HepG2 (cell line): ENCODE results near the gene CAPN8. TPM values are rescaled to one million over a fixed set of nuclear protein-coding genes. Genes with fewer than 3 reads are reported as not detected.

Experiments used
- ATM ChIP-seq: fragments of 450-650 bp; IDR thresholded peaks from 2 replicates; pipeline ENCODE4 v1.7.1; 2017; ENCODE audit warnings: mild to moderate bottlenecking, borderline replicate concordance
- ERF ChIP-seq: IDR thresholded peaks from 2 replicates; pipeline ENCODE4 v1.6.1; 2018; ENCODE audit warnings: missing biosample characterization, missing genetic modification reagents
- FOXC1 ChIP-seq: sonication (generic); formaldehyde crosslinking; IDR thresholded peaks from 2 replicates; pipeline ENCODE4 v1.8.0; 2022; ENCODE audit warnings: mild to moderate bottlenecking, missing genetic modification reagents, borderline replicate concordance
- MXD3 ChIP-seq: IDR thresholded peaks from 2 replicates; pipeline ENCODE4 v1.6.1; 2016; ENCODE audit warnings: mild to moderate bottlenecking, missing biosample characterization, missing genetic modification reagents
- POGK ChIP-seq: sonication (generic); formaldehyde crosslinking; conservative IDR thresholded peaks from 2 replicates; pipeline ENCODE4 v1.8.0; 2022; ENCODE audit warnings: mild to moderate bottlenecking, moderate library complexity, missing genetic modification reagents
- ZNF451 ChIP-seq: sonication (generic); formaldehyde crosslinking; IDR thresholded peaks from 2 replicates; pipeline ENCODE4 v1.5.0; 2020; ENCODE audit warnings: mild to moderate bottlenecking, missing genetic modification reagents
- ZNF570 ChIP-seq: sonication (generic); formaldehyde crosslinking; IDR thresholded peaks from 2 replicates; pipeline ENCODE4 v1.4.0; 2020; ENCODE audit warnings: mild to moderate bottlenecking, missing genetic modification reagents, borderline replicate concordance
- ZNF709 ChIP-seq: sonication (generic); formaldehyde crosslinking; IDR thresholded peaks from 2 replicates; pipeline ENCODE4 v1.5.0; 2020; ENCODE audit warnings: mild to moderate bottlenecking, missing genetic modification reagents
- polyA plus RNA-seq, 8 experiments: library from polyadenylated mRNA; depleted of rRNA in 3 of 8; stranded (reverse) in 7 of 8; unstranded in 1 of 8; fragments of >200 nt; fragmentation: Illumina TruSeq in 4 of 8; extraction: Trizol in 4 of 8; gene quantifications; 2 replicates each; pipeline versions ENCODE4 v1.2.1 to v1.2.3, GENCODE V29; 2011 to 2016; ENCODE audit warnings: low read depth in 4 of 8, missing spikeins in 1 of 8, mixed read lengths in 1 of 8; ENCODE audit not compliant: insufficient read depth in 1 of 8
- total RNA-seq, 5 experiments: library from RNA; depleted of rRNA; stranded (reverse); fragments of >200 nt; fragmentation: Illumina TruSeq; extraction: Trizol; gene quantifications; 2 replicates each; pipeline ENCODE4 v1.2.3, GENCODE V29; 2016; ENCODE audit warnings: low read depth in 1 of 5
- TF ChIP-seq, protein P1 (sequence below), 2 experiments: sonication (generic) in 1 of 2; formaldehyde crosslinking in 1 of 2; IDR thresholded peaks; 2 replicates each; pipeline versions ENCODE4 v1.6.1 to v1.9.0; 2014 to 2022; ENCODE audit warnings: antibody characterized with exemption in 1 of 2, borderline replicate concordance in 1 of 2, inconsistent platforms in 1 of 2, low read depth in 1 of 2, missing genetic modification reagents in 1 of 2
- TF ChIP-seq, protein P2 (sequence below), 2 experiments: fragments of 450-650 bp in 1 of 2; sonication (generic) in 1 of 2; formaldehyde crosslinking in 1 of 2; IDR thresholded peaks; 2 replicates each; pipeline versions ENCODE4 v1.6.1 to v1.8.0; 2016 to 2022; ENCODE audit warnings: antibody characterized with exemption in 1 of 2, mild to moderate bottlenecking in 1 of 2, missing genetic modification reagents in 1 of 2

Gene CAPN8
- total and polyA plus RNA-seq, 2 of the 13 experiments (the other 11 are each of a cell fraction or from before 2014, with no cell fraction given), result 0.20 to 0.25 TPM

- TF ChIP-seq, protein P1, sequence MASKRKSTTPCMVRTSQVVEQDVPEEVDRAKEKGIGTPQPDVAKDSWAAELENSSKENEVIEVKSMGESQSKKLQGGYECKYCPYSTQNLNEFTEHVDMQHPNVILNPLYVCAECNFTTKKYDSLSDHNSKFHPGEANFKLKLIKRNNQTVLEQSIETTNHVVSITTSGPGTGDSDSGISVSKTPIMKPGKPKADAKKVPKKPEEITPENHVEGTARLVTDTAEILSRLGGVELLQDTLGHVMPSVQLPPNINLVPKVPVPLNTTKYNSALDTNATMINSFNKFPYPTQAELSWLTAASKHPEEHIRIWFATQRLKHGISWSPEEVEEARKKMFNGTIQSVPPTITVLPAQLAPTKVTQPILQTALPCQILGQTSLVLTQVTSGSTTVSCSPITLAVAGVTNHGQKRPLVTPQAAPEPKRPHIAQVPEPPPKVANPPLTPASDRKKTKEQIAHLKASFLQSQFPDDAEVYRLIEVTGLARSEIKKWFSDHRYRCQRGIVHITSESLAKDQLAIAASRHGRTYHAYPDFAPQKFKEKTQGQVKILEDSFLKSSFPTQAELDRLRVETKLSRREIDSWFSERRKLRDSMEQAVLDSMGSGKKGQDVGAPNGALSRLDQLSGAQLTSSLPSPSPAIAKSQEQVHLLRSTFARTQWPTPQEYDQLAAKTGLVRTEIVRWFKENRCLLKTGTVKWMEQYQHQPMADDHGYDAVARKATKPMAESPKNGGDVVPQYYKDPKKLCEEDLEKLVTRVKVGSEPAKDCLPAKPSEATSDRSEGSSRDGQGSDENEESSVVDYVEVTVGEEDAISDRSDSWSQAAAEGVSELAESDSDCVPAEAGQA (IDR thresholded peaks at IDR 0.05; ENCODE audit: low read depth), result no peak
- TF ChIP-seq, protein P1 (CRISPR knock-in tag; IDR thresholded peaks at IDR 0.05; ENCODE audit: borderline replicate concordance), result no peak
- no peak for TF ChIP-seq FOXC1 (CRISPR knock-in tag)
- no peak for TF ChIP-seq ZNF451 (CRISPR knock-in tag)
- TF ChIP-seq ERF (CRISPR knock-in tag), result no peak
- TF ChIP-seq ZNF570 (CRISPR knock-in tag), result no peak
- TF ChIP-seq MXD3, result no peak
- no peak for TF ChIP-seq ATM
- TF ChIP-seq ZNF709 (CRISPR knock-in tag), result no peak
- TF ChIP-seq POGK (CRISPR knock-in tag), result 0 out of 2 replicates have a peak, but pooled peaks have one; percentile 17
- TF ChIP-seq, protein P2, sequence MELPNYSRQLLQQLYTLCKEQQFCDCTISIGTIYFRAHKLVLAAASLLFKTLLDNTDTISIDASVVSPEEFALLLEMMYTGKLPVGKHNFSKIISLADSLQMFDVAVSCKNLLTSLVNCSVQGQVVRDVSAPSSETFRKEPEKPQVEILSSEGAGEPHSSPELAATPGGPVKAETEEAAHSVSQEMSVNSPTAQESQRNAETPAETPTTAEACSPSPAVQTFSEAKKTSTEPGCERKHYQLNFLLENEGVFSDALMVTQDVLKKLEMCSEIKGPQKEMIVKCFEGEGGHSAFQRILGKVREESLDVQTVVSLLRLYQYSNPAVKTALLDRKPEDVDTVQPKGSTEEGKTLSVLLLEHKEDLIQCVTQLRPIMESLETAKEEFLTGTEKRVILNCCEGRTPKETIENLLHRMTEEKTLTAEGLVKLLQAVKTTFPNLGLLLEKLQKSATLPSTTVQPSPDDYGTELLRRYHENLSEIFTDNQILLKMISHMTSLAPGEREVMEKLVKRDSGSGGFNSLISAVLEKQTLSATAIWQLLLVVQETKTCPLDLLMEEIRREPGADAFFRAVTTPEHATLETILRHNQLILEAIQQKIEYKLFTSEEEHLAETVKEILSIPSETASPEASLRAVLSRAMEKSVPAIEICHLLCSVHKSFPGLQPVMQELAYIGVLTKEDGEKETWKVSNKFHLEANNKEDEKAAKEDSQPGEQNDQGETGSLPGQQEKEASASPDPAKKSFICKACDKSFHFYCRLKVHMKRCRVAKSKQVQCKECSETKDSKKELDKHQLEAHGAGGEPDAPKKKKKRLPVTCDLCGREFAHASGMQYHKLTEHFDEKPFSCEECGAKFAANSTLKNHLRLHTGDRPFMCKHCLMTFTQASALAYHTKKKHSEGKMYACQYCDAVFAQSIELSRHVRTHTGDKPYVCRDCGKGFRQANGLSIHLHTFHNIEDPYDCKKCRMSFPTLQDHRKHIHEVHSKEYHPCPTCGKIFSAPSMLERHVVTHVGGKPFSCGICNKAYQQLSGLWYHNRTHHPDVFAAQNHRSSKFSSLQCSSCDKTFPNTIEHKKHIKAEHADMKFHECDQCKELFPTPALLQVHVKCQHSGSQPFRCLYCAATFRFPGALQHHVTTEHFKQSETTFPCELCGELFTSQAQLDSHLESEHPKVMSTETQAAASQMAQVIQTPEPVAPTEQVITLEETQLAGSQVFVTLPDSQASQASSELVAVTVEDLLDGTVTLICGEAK (IDR thresholded peaks at IDR 0.05), result no peak
- TF ChIP-seq, protein P2 (CRISPR knock-in tag; IDR thresholded peaks at IDR 0.05), result no peak
Measured at GRCh38 chr1:223622132-223622842, 43.2 kb downstream of the CAPN8 start (continued).
